ENCODE measurements around the gene MT1M.

The MT1M gene

GRCh38 chr16:56657555-56658326 is 25.3 kb downstream of the MT1M start, which contains the start of gene MT1F:
Gene MT1F (plus strand): TSS chr16:56657959. CDS start chr16:56658059, 100 bp downstream.
- no peak for TF ChIP-seq CTCF (IDR thresholded peaks at IDR 0.05; ENCODE audit: low read depth, low read length)
- no peak for DNase-seq (ENCODE audit: extremely low read depth, low read depth)

GRCh38 chr16:56658327-56658875 is 25.9 kb downstream of the MT1M start:
- TF ChIP-seq CTCF (IDR thresholded peaks at IDR 0.05; ENCODE audit: low read depth, low read length) = no peak
- DNase-seq (ENCODE audit: extremely low read depth, low read depth) = no peak

- no peak for TF ChIP-seq CTCF (IDR thresholded peaks at IDR 0.05; ENCODE audit: low read depth, low read length)
- no peak for DNase-seq (ENCODE audit: extremely low read depth, low read depth)
Observed at GRCh38 chr16:56662357-56663354, 30.2 kb downstream of the MT1M start.

- no peak for TF ChIP-seq CTCF (IDR thresholded peaks at IDR 0.05; ENCODE audit: low read depth, low read length)
- no peak for DNase-seq (ENCODE audit: extremely low read depth, low read depth)
Observed at GRCh38 chr16:56664506-56664905, 32.0 kb downstream of the MT1M start.

- peak; percentile 10 for DNase-seq (ENCODE audit: extremely low read depth, low read depth)
Observed at GRCh38 chr16:56665286-56666261, 33.1 kb downstream of the MT1M start.

- DNase-seq (ENCODE audit: extremely low read depth, low read depth) = no peak
Observed at GRCh38 chr16:56667581-56668571, 35.4 kb downstream of the MT1M start, which contains the start of gene MT1G. Gene MT1G (minus strand): TSS chr16:56668065. CDS start chr16:56667993, 72 bp downstream.

More at GRCh38 chr16:56667581-56668571, 35.4 kb downstream of the MT1M start, which contains the start of gene MT1G:
- no peak for TF ChIP-seq CTCF (IDR thresholded peaks at IDR 0.05; ENCODE audit: low read depth, low read length)

Data from AG09319 (cell line).